Measurements from ENCODE around the gene SHC4.

The SHC4 gene

DNA sequence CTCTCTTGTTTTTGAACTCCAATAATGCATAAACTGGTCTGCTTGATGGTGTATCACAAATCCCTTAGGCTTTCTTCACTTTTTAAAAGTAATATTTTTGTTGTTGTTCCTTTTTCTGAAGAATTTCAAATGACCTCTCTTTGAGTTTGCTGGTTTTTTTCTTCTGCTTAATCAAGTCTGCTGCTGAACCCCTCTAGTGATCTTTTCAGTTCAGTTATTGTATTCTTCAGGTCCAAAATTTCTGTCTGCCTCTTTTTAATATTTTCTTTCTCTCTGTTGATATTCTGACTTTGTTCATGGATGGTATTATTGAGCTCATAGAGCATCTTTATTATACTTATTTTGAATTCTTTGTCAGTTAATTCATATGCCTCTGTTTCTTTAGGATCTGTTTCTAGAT lies 131.1 kb downstream of the SHC4 start:
- Mint-ChIP-seq H3K36me3 (ENCODE audit: low read depth) (peaks cover 3% of the 10 kb centered on the region), H3K27ac (no peak overlapping the region), H3K27me3 (ENCODE audit: low read depth) (no peaks in the 10 kb centered on the region), H3K4me1 (no peaks in the 10 kb centered on the region), H3K4me3 (no peak overlapping the region), H3K9me3 (peaks cover 15% of the 10 kb centered on the region)
- TF ChIP-seq, protein P1, sequence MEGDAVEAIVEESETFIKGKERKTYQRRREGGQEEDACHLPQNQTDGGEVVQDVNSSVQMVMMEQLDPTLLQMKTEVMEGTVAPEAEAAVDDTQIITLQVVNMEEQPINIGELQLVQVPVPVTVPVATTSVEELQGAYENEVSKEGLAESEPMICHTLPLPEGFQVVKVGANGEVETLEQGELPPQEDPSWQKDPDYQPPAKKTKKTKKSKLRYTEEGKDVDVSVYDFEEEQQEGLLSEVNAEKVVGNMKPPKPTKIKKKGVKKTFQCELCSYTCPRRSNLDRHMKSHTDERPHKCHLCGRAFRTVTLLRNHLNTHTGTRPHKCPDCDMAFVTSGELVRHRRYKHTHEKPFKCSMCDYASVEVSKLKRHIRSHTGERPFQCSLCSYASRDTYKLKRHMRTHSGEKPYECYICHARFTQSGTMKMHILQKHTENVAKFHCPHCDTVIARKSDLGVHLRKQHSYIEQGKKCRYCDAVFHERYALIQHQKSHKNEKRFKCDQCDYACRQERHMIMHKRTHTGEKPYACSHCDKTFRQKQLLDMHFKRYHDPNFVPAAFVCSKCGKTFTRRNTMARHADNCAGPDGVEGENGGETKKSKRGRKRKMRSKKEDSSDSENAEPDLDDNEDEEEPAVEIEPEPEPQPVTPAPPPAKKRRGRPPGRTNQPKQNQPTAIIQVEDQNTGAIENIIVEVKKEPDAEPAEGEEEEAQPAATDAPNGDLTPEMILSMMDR (IDR thresholded peaks at IDR 0.05; ENCODE audit: unreplicated experiment in 3 of 3), result no peak

DNA sequence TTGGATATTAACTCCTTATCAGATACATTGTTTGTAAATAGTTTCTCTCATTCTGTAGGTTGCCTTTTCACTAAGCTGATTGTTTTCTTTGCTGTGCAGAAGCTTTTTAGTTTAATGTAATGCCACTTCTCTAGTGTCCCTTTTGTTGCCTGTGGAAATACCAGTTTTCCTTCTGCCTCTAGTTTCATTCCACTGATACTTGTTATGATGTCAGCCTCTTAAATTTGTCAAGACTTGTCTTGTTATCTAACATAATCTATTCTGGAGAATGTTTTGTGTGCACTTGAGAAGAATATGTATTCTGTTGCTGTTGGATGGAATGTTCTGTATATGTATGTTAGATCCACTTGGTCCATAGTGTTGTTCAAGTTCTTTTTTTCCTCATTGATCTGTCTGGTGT lies 134.8 kb downstream of the SHC4 start:
- H3K4me3 Mint-ChIP-seq, result no peak overlapping the region
- no peaks in the 10 kb centered on the region for H3K27me3 Mint-ChIP-seq (ENCODE audit: low read depth)
- no peak overlapping the region for H3K27ac Mint-ChIP-seq
- H3K4me1 Mint-ChIP-seq, result no peaks in the 10 kb centered on the region
- H3K9me3 Mint-ChIP-seq, result peaks cover 13% of the 10 kb centered on the region
- TF ChIP-seq, protein P1 (IDR thresholded peaks at IDR 0.05; ENCODE audit: unreplicated experiment in 3 of 3), result no peak
- H3K36me3 Mint-ChIP-seq (ENCODE audit: low read depth), result peaks cover under 1% of the 10 kb centered on the region

DNA sequence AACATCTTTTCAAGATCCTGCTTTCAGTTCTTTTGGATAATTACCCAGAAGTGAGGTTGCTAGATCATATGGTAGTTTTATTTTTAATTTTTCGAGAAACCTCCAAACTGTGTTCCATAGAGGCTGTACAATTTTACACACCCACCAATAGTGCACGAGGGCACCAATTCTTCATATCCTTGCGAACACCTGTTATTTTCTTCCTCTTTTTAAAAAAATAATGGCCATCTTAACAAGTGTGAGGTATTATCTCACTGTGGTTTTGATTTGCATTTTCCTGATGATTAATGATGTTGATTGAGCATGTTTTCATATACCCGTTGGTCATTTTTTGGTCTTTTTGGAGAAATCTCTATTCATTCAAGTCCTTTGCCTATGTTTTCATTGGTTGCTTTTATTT lies 135.2 kb downstream of the SHC4 start:
- H3K9me3 Mint-ChIP-seq, result peaks cover 10% of the 10 kb centered on the region
- H3K27me3 Mint-ChIP-seq (ENCODE audit: low read depth), result no peaks in the 10 kb centered on the region
- no peaks in the 10 kb centered on the region for H3K4me1 Mint-ChIP-seq
- no peaks in the 10 kb centered on the region for H3K36me3 Mint-ChIP-seq (ENCODE audit: low read depth)
- TF ChIP-seq, protein P1 (IDR thresholded peaks at IDR 0.05; ENCODE audit: unreplicated experiment in 3 of 3), result no peak
- no peak overlapping the region for H3K4me3 Mint-ChIP-seq
- H3K27ac Mint-ChIP-seq, result no peak overlapping the region

DNA sequence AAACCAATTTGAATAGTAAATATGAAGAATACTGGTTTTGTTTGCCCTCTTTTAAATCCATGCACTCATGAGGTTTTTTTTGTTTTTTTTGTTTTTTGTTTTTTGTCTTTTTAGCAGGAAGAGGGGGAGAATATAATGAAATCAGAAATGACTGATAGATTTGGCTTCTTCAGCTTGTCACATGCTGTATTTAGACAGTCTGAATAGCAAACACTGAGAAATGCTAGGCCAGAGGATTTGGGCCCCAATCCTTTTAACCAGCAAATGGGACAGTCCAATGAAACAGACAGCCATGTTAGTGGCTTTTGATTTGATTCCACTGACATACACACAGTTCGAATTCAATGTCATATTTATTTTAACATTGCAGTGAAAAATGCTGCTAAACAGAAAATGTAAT lies 138.6 kb downstream of the SHC4 start:
- no peaks in the 10 kb centered on the region for H3K4me1 Mint-ChIP-seq
- H3K36me3 Mint-ChIP-seq (ENCODE audit: low read depth), result no peaks in the 10 kb centered on the region
- TF ChIP-seq, protein P1 (IDR thresholded peaks at IDR 0.05; ENCODE audit: unreplicated experiment in 3 of 3), result no peak
- no peaks in the 10 kb centered on the region for H3K27me3 Mint-ChIP-seq (ENCODE audit: low read depth)
- H3K27ac Mint-ChIP-seq, result no peak overlapping the region
- no peaks in the 10 kb centered on the region for H3K9me3 Mint-ChIP-seq
- no peak overlapping the region for H3K4me3 Mint-ChIP-seq

DNA sequence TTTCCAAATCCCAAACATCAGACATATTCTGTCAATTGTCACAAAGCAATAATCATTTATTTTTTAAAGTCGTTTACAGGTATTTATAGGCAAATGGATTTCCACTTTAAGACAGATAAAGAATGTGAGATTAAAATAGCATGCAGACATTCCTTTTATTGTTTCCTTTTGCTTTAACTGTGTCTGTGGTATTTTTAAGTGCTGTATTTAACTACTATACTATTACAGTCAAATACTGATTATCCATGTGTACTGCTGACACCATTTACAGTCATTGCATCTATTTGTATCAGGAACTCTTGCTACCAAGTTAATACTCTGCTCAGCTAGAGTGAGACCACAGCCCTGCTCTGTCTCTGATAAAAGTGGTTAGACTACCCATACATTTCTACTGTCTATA lies 140.0 kb downstream of the SHC4 start:
- Mint-ChIP-seq H3K27me3 (ENCODE audit: low read depth) (no peaks in the 10 kb centered on the region), H3K27ac (no peak overlapping the region), H3K4me1 (no peaks in the 10 kb centered on the region), H3K36me3 (ENCODE audit: low read depth) (no peaks in the 10 kb centered on the region), H3K9me3 (no peaks in the 10 kb centered on the region), H3K4me3 (no peak overlapping the region)
- TF ChIP-seq, protein P1 (IDR thresholded peaks at IDR 0.05; ENCODE audit: unreplicated experiment in 3 of 3), result no peak

DNA sequence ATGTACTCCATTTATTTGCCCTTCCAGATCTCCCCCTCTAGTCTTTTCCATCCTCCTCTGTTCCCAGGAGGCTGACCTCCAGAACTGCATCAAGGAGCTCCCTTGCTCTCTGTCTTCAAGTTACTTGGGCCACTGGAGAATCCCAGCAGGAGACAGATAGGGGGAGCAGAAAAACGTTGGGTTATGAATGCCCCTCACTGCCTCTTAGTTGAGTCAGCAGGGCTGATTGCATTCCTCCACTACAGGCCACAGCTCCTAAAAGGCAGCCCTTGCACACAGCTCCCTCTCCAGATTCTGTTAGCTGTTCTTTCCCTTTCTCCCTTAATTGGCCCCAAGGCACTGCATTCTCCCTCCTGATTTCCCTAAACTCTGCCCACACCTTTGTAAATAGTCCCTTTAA lies 140.5 kb downstream of the SHC4 start:
- no peaks in the 10 kb centered on the region for H3K27me3 Mint-ChIP-seq (ENCODE audit: low read depth)
- H3K9me3 Mint-ChIP-seq, result no peaks in the 10 kb centered on the region
- TF ChIP-seq, protein P1 (IDR thresholded peaks at IDR 0.05; ENCODE audit: unreplicated experiment in 3 of 3), result no peak
- no peaks in the 10 kb centered on the region for H3K4me1 Mint-ChIP-seq
- no peak overlapping the region for H3K27ac Mint-ChIP-seq
- no peaks in the 10 kb centered on the region for H3K36me3 Mint-ChIP-seq (ENCODE audit: low read depth)
- H3K4me3 Mint-ChIP-seq, result no peak overlapping the region

Data from nephron (organoid).